Measurements from ENCODE around the gene RHOBTB1.

Gene RHOBTB1

DNA sequence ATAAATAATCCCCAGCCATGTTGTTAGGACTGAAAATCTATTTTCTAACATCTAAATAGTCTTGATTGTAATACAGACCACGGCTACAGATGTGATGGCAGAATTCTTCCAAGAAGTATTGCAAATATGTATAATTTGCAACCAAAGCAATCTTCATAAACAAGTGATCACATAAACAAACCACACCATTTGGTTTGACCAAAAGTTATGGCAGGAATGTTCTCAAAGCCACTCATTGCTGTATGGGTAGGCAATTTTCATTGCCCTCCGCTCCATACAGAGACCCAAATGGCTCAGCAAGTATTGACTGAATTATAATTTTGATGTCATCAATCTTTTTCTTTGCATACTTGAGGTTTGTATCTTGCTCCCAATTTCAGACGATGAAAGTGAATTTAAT lies 19.0 kb upstream of the RHOBTB1 start:
- H3K9ac ChIP-seq (ENCODE audit: low read length): no peak overlapping the region

DNA sequence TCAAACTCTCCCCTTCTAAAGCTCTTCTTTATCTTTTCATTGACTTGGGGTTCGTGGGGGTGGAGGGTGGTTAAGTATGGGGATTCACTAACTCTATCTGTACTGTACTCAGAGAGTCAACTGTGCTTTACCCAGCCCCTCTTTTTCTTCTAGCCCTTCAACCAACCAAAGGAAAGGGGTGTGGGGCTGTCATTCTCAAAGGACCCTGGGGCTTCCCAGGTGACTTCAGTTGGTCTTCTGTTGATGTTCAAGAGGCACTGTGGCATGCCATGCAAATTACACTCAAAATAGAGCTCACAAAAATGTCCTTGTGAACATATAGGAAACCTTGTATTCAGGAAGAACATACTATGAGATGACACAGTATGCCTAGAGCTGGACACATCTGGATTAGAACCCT lies 16.9 kb upstream of the RHOBTB1 start:
- H3K79me2 ChIP-seq (ENCODE audit: insufficient read depth, low read length): no peaks in the 10 kb centered on the region
- H4K20me1 ChIP-seq (ENCODE audit: low read depth, low read length): no peaks in the 10 kb centered on the region
- H3F3A ChIP-seq (ENCODE audit: insufficient read depth): no peaks in the 10 kb centered on the region
- no peak overlapping the region for H3K4me3 ChIP-seq (ENCODE audit: insufficient read depth, low read length, poor library complexity, severe bottlenecking)
- H3K36me3 ChIP-seq (ENCODE audit: low read length): no peaks in the 10 kb centered on the region
- H3K27me3 ChIP-seq (ENCODE audit: low read length): no peaks in the 10 kb centered on the region
- H3K9ac ChIP-seq (ENCODE audit: low read length): no peak overlapping the region
- no peak for TF ChIP-seq EZH2phosphoT487 (conservative IDR thresholded peaks at IDR 0.05; ENCODE audit: low read length)
- no peak for TF ChIP-seq CTCF (IDR thresholded peaks at IDR 0.05; ENCODE audit: insufficient read depth, low read length, poor library complexity, severe bottlenecking)
- no peak overlapping the region for H2AFZ ChIP-seq (ENCODE audit: low read depth, low read length, severe bottlenecking)
- no peaks in the 10 kb centered on the region for H3K9me3 ChIP-seq (ENCODE audit: insufficient read depth, low read length)
- H3K9me2 ChIP-seq (replicated peaks; ENCODE audit: insufficient read depth, low read length): no peaks in the 10 kb centered on the region
- no peak overlapping the region for H3K27ac ChIP-seq (ENCODE audit: low read depth, low read length)
- no peak overlapping the region for H3K4me2 ChIP-seq (ENCODE audit: low read depth, low read length, poor library complexity, severe bottlenecking)

More for the DNA sequence above, 19.0 kb upstream of the RHOBTB1 start:
- Histone ChIP-seq H2AFZ (ENCODE audit: low read depth, low read length, severe bottlenecking) (no peak overlapping the region), H3F3A (ENCODE audit: insufficient read depth) (no peaks in the 10 kb centered on the region), H4K20me1 (ENCODE audit: low read depth, low read length) (no peaks in the 10 kb centered on the region), H3K27ac (ENCODE audit: low read depth, low read length) (no peak overlapping the region), H3K4me2 (ENCODE audit: low read depth, low read length, poor library complexity, severe bottlenecking) (no peak overlapping the region), H3K9me2 (replicated peaks; ENCODE audit: insufficient read depth, low read length) (no peaks in the 10 kb centered on the region), H3K9me3 (ENCODE audit: insufficient read depth, low read length) (no peaks in the 10 kb centered on the region), H3K4me3 (ENCODE audit: insufficient read depth, low read length, poor library complexity, severe bottlenecking) (no peak overlapping the region), H3K27me3 (ENCODE audit: low read length) (no peaks in the 10 kb centered on the region), H3K79me2 (ENCODE audit: insufficient read depth, low read length) (no peaks in the 10 kb centered on the region), H3K36me3 (ENCODE audit: low read length) (no peaks in the 10 kb centered on the region)
- no peak for TF ChIP-seq CTCF (IDR thresholded peaks at IDR 0.05; ENCODE audit: insufficient read depth, low read length, poor library complexity, severe bottlenecking)
- TF ChIP-seq EZH2phosphoT487 (conservative IDR thresholded peaks at IDR 0.05; ENCODE audit: low read length): no peak

DNA sequence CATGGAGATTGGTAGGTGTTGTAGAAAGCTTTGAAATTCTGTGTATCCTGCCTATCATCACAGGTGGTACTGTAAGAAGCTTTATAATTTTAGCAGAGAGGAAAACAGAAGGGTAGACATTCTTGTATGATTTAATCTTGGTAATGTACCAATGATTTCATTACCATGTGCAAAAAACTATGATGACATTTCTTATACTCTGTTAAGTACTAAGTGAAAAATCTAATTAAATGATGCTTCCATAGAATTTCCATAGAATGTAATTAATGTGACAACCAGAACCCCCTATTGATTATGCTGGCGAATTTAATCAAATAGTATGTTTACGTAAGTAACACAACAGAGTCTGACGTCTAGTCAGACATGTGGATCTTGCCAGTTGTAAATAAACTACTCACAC lies 16.0 kb upstream of the RHOBTB1 start:
- H3F3A ChIP-seq (ENCODE audit: insufficient read depth): no peaks in the 10 kb centered on the region
- H2AFZ ChIP-seq (ENCODE audit: low read depth, low read length, severe bottlenecking): no peak overlapping the region
- H3K27ac ChIP-seq (ENCODE audit: low read depth, low read length): no peak overlapping the region
- TF ChIP-seq CTCF (IDR thresholded peaks at IDR 0.05; ENCODE audit: insufficient read depth, low read length, poor library complexity, severe bottlenecking) (no peak), EZH2phosphoT487 (conservative IDR thresholded peaks at IDR 0.05; ENCODE audit: low read length) (no peak)
- H3K79me2 ChIP-seq (ENCODE audit: insufficient read depth, low read length): no peaks in the 10 kb centered on the region
- no peak overlapping the region for H3K4me3 ChIP-seq (ENCODE audit: insufficient read depth, low read length, poor library complexity, severe bottlenecking)
- no peak overlapping the region for H3K4me2 ChIP-seq (ENCODE audit: low read depth, low read length, poor library complexity, severe bottlenecking)
- no peaks in the 10 kb centered on the region for H3K9me3 ChIP-seq (ENCODE audit: insufficient read depth, low read length)
- H3K27me3 ChIP-seq (ENCODE audit: low read length): no peaks in the 10 kb centered on the region
- no peaks in the 10 kb centered on the region for H3K36me3 ChIP-seq (ENCODE audit: low read length)
- H3K9me2 ChIP-seq (replicated peaks; ENCODE audit: insufficient read depth, low read length): no peaks in the 10 kb centered on the region
- H4K20me1 ChIP-seq (ENCODE audit: low read depth, low read length): no peaks in the 10 kb centered on the region
- no peak overlapping the region for H3K9ac ChIP-seq (ENCODE audit: low read length)

All from SU-DHL-6 (cell line).